GM18526 (cell line): ENCODE data around the gene RRP8.

Source experiments
- POLR2A ChIP-seq: IDR thresholded peaks from 3 replicates; pipeline ENCODE4 v1.6.1; 2011; ENCODE audit not compliant: insufficient read length; ENCODE audit errors: extremely low read depth

RRP8 gene

GRCh38 chr11:6636480-6636879 is 33.1 kb upstream of the RRP8 start:
- no peak for TF ChIP-seq POLR2A

GRCh38 chr11:6635082-6635932 is 31.9 kb upstream of the RRP8 start:
- no peak for TF ChIP-seq POLR2A

- no peak for TF ChIP-seq POLR2A
Observed at GRCh38 chr11:6634534-6634933, 31.1 kb upstream of the RRP8 start.

GRCh38 chr11:6633422-6634408 is 30.3 kb upstream of the RRP8 start:
- TF ChIP-seq POLR2A, result no peak

GRCh38 chr11:6632116-6633073 is 29.0 kb upstream of the RRP8 start:
- no peak for TF ChIP-seq POLR2A

GRCh38 chr11:6631361-6631890 is 28.0 kb upstream of the RRP8 start:
- TF ChIP-seq POLR2A, result no peak

GRCh38 chr11:6630632-6631291 is 27.3 kb upstream of the RRP8 start:
- no peak for TF ChIP-seq POLR2A

GRCh38 chr11:6629892-6630631 is 26.6 kb upstream of the RRP8 start:
- no peak for TF ChIP-seq POLR2A

- TF ChIP-seq POLR2A, result no peak
Observed at GRCh38 chr11:6629573-6629891, 26.1 kb upstream of the RRP8 start.

GRCh38 chr11:6628526-6628925 is 25.1 kb upstream of the RRP8 start:
- no peak for TF ChIP-seq POLR2A

GRCh38 chr11:6627762-6628241 is 24.4 kb upstream of the RRP8 start:
- TF ChIP-seq POLR2A, result no peak

- TF ChIP-seq POLR2A, result no peak
Observed at GRCh38 chr11:6626971-6627761, 23.8 kb upstream of the RRP8 start.
